ENCODE results near the gene CAND1.

Gene CAND1

DNA sequence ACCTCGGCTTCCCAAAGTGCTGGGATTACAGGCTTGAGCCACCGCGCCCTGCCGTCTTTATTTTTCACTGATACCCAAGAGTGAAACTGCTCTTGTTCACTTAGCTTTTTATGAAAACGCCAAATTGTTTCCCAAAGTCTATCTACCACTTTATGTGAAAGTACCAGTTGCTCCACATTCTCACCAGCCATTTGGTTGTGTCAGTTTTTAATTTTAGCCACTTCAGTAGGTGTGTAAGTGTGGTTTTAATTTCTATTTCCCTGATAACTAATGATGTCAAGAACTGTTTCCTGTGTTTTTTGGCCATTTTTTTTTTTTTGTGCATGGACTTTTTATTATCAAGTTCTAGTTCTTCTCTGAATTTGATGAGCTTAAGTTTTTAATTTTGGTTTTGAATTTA is 17.1 kb downstream of the CAND1 start:
- no peaks in the 10 kb centered on the region for H3K9me3 ChIP-seq (ENCODE audit: control insufficient read depth, low read length)
- H3K4me1 ChIP-seq (ENCODE audit: control insufficient read depth, insufficient read depth, low read length): no peaks in the 10 kb centered on the region
- no peak overlapping the region for H3K4me3 ChIP-seq (ENCODE audit: low read length)
- no peaks in the 10 kb centered on the region for H3K27me3 ChIP-seq (ENCODE audit: control insufficient read depth, insufficient read depth, low read length)
- H3K9ac ChIP-seq (ENCODE audit: low read length): no peak overlapping the region
- no peaks in the 10 kb centered on the region for H3K36me3 ChIP-seq (ENCODE audit: control insufficient read depth, insufficient read depth, low read length)

DNA sequence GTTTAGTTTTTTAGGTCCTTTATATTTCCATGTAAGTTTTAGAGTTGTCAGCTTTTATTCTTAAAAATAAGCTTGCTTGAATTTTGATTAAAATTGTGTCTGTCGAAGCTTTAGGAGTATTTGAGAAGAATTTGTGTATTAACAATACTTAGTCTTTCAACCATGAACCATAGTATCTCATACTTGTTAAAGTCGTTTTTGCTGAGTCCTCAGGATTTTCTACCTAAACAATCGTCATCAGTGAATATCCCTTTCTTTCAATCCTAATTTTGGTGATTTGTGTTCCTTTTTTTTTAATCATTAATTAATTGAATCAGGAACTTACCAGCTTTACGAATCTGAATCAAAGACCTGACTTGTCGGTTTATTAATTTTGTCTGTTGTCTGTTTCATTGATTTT is 18.2 kb downstream of the CAND1 start:
- no peaks in the 10 kb centered on the region for H3K9me3 ChIP-seq (ENCODE audit: control insufficient read depth, low read length)
- H3K27me3 ChIP-seq (ENCODE audit: control insufficient read depth, insufficient read depth, low read length): no peaks in the 10 kb centered on the region
- H3K36me3 ChIP-seq (ENCODE audit: control insufficient read depth, insufficient read depth, low read length): no peaks in the 10 kb centered on the region
- H3K9ac ChIP-seq (ENCODE audit: low read length): no peak overlapping the region
- no peaks in the 10 kb centered on the region for H3K4me1 ChIP-seq (ENCODE audit: control insufficient read depth, insufficient read depth, low read length)
- H3K4me3 ChIP-seq (ENCODE audit: low read length): no peak overlapping the region

DNA sequence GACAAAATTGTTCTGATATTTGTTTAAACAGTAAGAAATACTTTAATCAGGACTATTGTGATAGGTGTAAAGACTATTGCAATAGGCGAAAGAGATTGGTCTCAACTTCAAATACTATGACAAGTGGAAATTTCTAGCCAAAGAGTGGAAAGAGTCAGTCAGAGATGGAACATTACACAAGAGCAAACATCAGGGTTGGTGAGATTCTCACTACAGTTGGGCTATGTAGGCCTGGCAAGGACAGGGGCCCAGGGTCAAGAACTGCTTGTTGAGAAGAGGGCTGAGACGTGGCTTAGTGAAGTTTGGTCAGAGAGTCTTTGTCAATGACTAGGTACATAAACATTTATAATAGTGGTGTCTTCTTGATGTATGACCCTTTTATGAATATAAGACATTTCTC is 19.4 kb downstream of the CAND1 start:
- Histone ChIP-seq H3K9me3 (ENCODE audit: control insufficient read depth, low read length) (no peaks in the 10 kb centered on the region), H3K36me3 (ENCODE audit: control insufficient read depth, insufficient read depth, low read length) (no peaks in the 10 kb centered on the region), H3K4me1 (ENCODE audit: control insufficient read depth, insufficient read depth, low read length) (no peaks in the 10 kb centered on the region), H3K9ac (ENCODE audit: low read length) (no peak overlapping the region), H3K4me3 (ENCODE audit: low read length) (no peak overlapping the region), H3K27me3 (ENCODE audit: control insufficient read depth, insufficient read depth, low read length) (no peaks in the 10 kb centered on the region)

DNA sequence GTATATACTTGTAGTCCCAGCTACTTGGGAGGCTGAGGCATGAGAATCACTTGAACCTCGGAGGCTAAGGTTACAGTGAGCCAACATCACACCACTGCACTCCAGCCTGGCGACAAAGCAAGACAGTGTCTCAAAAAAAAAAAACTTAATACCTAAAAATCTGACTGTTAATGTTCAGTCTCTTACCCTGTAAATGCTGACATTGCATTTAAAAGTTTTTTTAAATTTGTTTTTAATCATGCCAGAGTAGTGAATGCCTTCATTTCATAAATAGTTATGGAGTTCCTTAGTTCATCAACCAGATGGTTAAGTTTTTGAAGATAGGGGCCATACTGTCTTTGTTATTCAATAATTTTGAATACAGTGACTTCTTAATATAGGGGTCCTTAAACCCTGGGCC is 21.2 kb downstream of the CAND1 start:
- H3K27me3 ChIP-seq (ENCODE audit: control insufficient read depth, insufficient read depth, low read length): no peaks in the 10 kb centered on the region
- no peak overlapping the region for H3K9ac ChIP-seq (ENCODE audit: low read length)
- no peak overlapping the region for H3K4me3 ChIP-seq (ENCODE audit: low read length)
- no peaks in the 10 kb centered on the region for H3K9me3 ChIP-seq (ENCODE audit: control insufficient read depth, low read length)
- no peaks in the 10 kb centered on the region for H3K4me1 ChIP-seq (ENCODE audit: control insufficient read depth, insufficient read depth, low read length)
- H3K36me3 ChIP-seq (ENCODE audit: control insufficient read depth, insufficient read depth, low read length): no peaks in the 10 kb centered on the region

DNA sequence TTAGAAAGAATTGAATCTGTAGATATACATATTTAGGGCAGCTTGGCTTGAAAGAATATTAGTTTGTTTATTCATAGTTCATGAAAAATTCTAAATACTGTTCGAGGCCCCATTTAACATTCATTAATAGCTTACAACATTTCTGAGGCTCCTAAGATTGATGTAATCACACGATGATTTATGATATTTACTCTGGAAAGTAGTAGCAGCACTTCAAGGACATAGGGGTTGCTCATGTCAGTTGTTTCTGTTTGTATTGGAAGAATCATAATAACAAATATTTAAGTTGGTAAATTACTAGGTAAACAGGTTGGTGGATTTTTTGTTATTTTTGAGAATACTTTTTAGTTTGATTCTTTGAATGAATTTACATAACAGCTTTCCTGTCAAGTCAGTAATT is 30.4 kb downstream of the CAND1 start:
- Histone ChIP-seq H3K36me3 (ENCODE audit: control insufficient read depth, insufficient read depth, low read length) (no peaks in the 10 kb centered on the region), H3K9ac (ENCODE audit: low read length) (no peak overlapping the region), H3K4me3 (ENCODE audit: low read length) (no peak overlapping the region), H3K9me3 (ENCODE audit: control insufficient read depth, low read length) (no peaks in the 10 kb centered on the region), H3K27me3 (ENCODE audit: control insufficient read depth, insufficient read depth, low read length) (no peaks in the 10 kb centered on the region), H3K4me1 (ENCODE audit: control insufficient read depth, insufficient read depth, low read length) (no peaks in the 10 kb centered on the region)

DNA sequence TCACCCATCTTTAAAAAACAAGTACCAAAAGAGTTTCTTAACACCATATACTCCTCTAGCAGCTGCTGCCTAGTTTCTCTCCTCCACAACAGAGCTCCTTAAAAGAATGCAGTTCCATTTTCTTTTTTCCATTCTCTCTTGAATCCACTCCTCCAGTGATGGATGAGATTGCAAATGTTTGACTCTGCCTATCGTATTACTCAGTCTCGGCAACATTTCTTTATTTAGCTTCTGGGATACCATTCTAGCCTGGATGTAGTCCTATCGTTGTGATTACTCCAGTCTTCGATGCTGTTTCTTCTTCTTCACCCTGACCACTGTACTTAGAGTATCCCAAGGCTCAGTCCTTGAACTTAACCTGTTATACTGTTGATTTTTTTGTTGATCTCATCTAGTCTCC is 30.8 kb downstream of the CAND1 start:
- Histone ChIP-seq H3K4me3 (ENCODE audit: low read length) (no peak overlapping the region), H3K27me3 (ENCODE audit: control insufficient read depth, insufficient read depth, low read length) (no peaks in the 10 kb centered on the region), H3K9ac (ENCODE audit: low read length) (no peak overlapping the region), H3K36me3 (ENCODE audit: control insufficient read depth, insufficient read depth, low read length) (no peaks in the 10 kb centered on the region), H3K4me1 (ENCODE audit: control insufficient read depth, insufficient read depth, low read length) (no peaks in the 10 kb centered on the region), H3K9me3 (ENCODE audit: control insufficient read depth, low read length) (no peaks in the 10 kb centered on the region)

DNA sequence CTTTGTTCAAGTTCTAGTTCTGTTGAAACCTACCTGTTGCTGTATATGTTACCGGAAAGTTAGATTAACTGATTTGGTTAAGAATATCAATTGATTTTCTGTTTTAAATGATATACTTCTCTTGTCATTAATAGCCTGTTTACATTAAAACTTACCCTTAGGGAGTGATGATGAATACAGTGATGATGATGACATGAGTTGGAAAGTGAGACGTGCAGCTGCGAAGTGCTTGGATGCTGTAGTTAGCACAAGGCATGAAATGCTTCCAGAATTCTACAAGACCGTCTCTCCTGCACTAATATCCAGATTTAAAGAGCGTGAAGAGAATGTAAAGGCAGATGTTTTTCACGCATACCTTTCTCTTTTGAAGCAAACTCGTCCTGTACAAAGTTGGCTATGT is 33.0 kb downstream of the CAND1 start:
- Histone ChIP-seq H3K4me1 (ENCODE audit: control insufficient read depth, insufficient read depth, low read length) (no peaks in the 10 kb centered on the region), H3K27me3 (ENCODE audit: control insufficient read depth, insufficient read depth, low read length) (no peaks in the 10 kb centered on the region), H3K36me3 (ENCODE audit: control insufficient read depth, insufficient read depth, low read length) (no peaks in the 10 kb centered on the region), H3K9me3 (ENCODE audit: control insufficient read depth, low read length) (no peaks in the 10 kb centered on the region), H3K9ac (ENCODE audit: low read length) (no peak overlapping the region), H3K4me3 (ENCODE audit: low read length) (no peak overlapping the region)

DNA sequence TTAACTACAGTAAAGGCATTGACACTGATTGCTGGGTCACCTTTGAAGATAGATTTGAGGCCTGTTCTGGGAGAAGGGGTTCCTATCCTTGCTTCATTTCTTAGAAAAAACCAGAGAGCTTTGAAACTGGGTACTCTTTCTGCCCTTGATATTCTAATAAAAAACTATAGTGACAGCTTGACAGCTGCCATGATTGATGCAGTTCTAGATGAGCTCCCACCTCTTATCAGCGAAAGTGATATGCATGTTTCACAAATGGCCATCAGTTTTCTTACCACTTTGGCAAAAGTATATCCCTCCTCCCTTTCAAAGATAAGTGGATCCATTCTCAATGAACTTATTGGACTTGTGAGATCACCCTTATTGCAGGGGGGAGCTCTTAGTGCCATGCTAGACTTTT is 36.4 kb downstream of the CAND1 start:
- Histone ChIP-seq H3K27me3 (ENCODE audit: control insufficient read depth, insufficient read depth, low read length) (no peaks in the 10 kb centered on the region), H3K36me3 (ENCODE audit: control insufficient read depth, insufficient read depth, low read length) (no peaks in the 10 kb centered on the region), H3K9me3 (ENCODE audit: control insufficient read depth, low read length) (no peaks in the 10 kb centered on the region), H3K9ac (ENCODE audit: low read length) (no peak overlapping the region), H3K4me1 (ENCODE audit: control insufficient read depth, insufficient read depth, low read length) (no peaks in the 10 kb centered on the region), H3K4me3 (ENCODE audit: low read length) (no peak overlapping the region)

DNA sequence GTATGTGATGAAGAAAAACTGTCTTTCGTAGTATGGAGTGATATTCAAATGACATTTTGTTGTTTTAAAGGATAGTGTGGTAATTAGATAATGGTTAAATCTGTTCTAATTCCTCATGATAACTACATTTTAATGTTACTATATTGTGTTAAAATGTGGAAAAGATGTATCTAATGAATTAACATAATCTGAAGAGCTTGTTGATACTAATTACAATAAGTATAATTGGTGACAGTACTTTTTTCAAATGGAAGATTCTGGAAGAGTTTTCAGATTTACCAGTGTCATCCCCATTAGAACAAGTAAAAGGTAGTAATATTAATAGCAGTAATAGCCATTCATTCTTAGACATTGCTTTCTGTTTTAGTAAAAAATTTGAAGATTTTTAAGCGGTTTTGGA is 37.6 kb downstream of the CAND1 start:
- Histone ChIP-seq H3K4me3 (ENCODE audit: low read length) (no peak overlapping the region), H3K36me3 (ENCODE audit: control insufficient read depth, insufficient read depth, low read length) (no peaks in the 10 kb centered on the region), H3K4me1 (ENCODE audit: control insufficient read depth, insufficient read depth, low read length) (no peaks in the 10 kb centered on the region), H3K9ac (ENCODE audit: low read length) (no peak overlapping the region), H3K9me3 (ENCODE audit: control insufficient read depth, low read length) (no peaks in the 10 kb centered on the region), H3K27me3 (ENCODE audit: control insufficient read depth, insufficient read depth, low read length) (no peaks in the 10 kb centered on the region)

DNA sequence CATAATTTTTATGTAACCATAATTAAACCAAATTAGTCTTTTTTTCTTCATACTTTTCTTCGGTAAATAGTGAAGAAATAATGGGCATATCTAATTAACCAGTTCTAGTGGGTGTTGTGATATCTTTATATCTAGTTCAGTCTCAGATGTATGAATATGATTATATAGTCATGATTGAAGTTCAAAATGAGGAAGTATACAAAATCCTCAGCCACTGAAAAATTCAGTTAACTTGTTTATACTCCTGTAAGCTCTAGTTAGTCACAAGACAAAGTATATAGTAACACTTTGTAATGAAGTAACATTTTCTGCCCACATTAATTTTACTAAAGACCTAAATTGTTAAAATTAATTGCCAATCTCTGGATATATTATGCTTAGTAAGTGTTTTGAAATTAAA is 46.5 kb downstream of the CAND1 start:
- Histone ChIP-seq H3K4me3 (ENCODE audit: low read length) (no peak overlapping the region), H3K9me3 (ENCODE audit: control insufficient read depth, low read length) (no peaks in the 10 kb centered on the region), H3K4me1 (ENCODE audit: control insufficient read depth, insufficient read depth, low read length) (no peaks in the 10 kb centered on the region), H3K9ac (ENCODE audit: low read length) (no peak overlapping the region), H3K36me3 (ENCODE audit: control insufficient read depth, insufficient read depth, low read length) (no peaks in the 10 kb centered on the region), H3K27me3 (ENCODE audit: control insufficient read depth, insufficient read depth, low read length) (no peaks in the 10 kb centered on the region)

DNA sequence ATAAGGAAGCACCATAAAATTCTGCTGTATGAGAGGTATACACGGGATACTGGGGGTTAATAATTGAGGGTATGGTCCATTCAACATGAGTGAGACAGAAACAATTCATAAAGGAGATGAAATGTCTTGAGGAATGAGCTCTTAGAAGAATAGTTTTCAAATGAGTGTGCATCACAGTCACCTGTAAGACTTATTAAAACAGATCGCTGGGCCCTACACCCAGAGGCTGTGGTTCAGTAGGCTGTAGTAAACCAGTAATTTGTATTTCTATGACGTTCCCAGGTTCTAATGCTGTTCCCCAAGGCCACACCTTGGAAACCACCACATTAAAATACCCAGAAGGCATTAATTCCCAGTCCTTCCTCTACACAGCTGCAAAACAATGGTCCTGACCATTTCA is 49.6 kb downstream of the CAND1 start:
- no peaks in the 10 kb centered on the region for H3K27me3 ChIP-seq (ENCODE audit: control insufficient read depth, insufficient read depth, low read length)
- no peak overlapping the region for H3K4me3 ChIP-seq (ENCODE audit: low read length)
- no peaks in the 10 kb centered on the region for H3K4me1 ChIP-seq (ENCODE audit: control insufficient read depth, insufficient read depth, low read length)
- no peaks in the 10 kb centered on the region for H3K36me3 ChIP-seq (ENCODE audit: control insufficient read depth, insufficient read depth, low read length)
- H3K9ac ChIP-seq (ENCODE audit: low read length): no peak overlapping the region
- H3K9me3 ChIP-seq (ENCODE audit: control insufficient read depth, low read length): no peaks in the 10 kb centered on the region

DNA sequence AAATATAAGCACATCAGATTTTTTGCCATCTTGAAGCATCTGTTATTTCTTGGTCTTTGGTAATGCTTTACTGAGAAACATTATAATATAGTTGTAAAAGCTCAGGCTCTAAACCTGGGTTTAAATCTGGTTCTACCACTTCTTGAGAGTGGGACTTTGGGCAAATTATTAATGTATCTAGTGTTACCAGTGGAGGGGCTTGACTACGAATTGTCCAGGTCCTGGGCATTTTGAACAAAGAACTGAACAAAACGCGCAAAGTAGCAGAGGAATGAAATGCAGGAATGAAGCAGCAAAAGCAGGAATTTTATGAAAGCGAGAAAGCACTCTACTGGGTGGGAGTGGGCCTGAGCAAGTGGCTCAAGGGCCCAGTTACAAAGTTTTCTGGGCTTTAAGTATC is 50.8 kb downstream of the CAND1 start:
- H3K9ac ChIP-seq (ENCODE audit: low read length): no peak overlapping the region
- H3K4me3 ChIP-seq (ENCODE audit: low read length): no peak overlapping the region
- no peaks in the 10 kb centered on the region for H3K27me3 ChIP-seq (ENCODE audit: control insufficient read depth, insufficient read depth, low read length)
- no peaks in the 10 kb centered on the region for H3K36me3 ChIP-seq (ENCODE audit: control insufficient read depth, insufficient read depth, low read length)
- no peaks in the 10 kb centered on the region for H3K9me3 ChIP-seq (ENCODE audit: control insufficient read depth, low read length)
- no peaks in the 10 kb centered on the region for H3K4me1 ChIP-seq (ENCODE audit: control insufficient read depth, insufficient read depth, low read length)

DNA sequence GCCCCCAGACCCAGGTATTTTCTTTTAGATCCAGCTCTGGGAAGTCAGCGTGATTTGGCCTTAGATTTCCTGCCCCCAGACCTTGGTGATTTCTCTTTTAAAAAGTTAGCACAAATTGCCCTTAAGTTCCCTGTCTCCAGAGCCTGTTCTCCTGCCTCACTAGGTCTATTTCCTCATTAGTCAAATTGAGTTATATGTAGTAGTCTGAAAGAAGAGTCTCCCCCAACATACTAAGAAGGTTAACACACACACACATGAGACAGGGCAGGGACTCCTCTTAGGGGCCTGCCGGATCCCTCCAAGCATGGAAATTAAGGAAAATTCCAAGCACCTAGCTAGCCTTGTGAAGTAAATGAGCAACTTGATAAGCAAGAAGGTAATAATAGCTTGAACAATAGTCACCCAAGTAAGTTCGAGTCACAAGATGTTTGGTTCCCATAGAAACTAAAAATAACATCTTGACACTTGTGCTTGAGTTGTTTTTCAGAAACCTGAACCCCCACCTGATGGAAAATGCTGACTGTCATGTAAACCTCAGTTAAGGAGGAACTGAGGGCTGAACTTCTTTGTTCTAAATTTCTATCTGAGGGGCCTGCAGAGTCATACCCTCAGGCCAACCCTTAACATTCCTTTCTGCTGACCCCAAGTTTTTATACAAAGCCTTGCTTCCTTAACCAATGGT is 51.6 kb downstream of the CAND1 start:
- Histone ChIP-seq H3K36me3 (ENCODE audit: control insufficient read depth, insufficient read depth, low read length) (no peaks in the 10 kb centered on the region), H3K9me3 (ENCODE audit: control insufficient read depth, low read length) (no peaks in the 10 kb centered on the region), H3K9ac (ENCODE audit: low read length) (no peak overlapping the region), H3K4me3 (ENCODE audit: low read length) (no peak overlapping the region), H3K27me3 (ENCODE audit: control insufficient read depth, insufficient read depth, low read length) (no peaks in the 10 kb centered on the region), H3K4me1 (ENCODE audit: control insufficient read depth, insufficient read depth, low read length) (no peaks in the 10 kb centered on the region)

Measured in mucosa of stomach (tissue), 1 donor.